SK-N-SH treated with all-trans-retinoic acid at 6 μM for 48 hours (cell line): ENCODE data around the gene ADGRG1.

Experiments used
- ARNTL ChIP-seq: fragments of 450-650 bp; formaldehyde crosslinking; IDR thresholded peaks from 2 replicates; pipeline ENCODE4 v1.5.0; 2020; ENCODE audit warnings: low read depth, mild to moderate bottlenecking, moderate library complexity, borderline replicate concordance
- BACH2 ChIP-seq: fragments of 250-450 bp; sonication (Bioruptor Pico); IDR thresholded peaks from 2 replicates; pipeline ENCODE4 v1.9.0; 2021; ENCODE audit warnings: mild to moderate bottlenecking, borderline replicate concordance
- GLIS3 ChIP-seq: fragments of 250-450 bp; sonication (Bioruptor Pico); IDR thresholded peaks from 2 replicates; pipeline ENCODE4 v1.5.0; 2020; ENCODE audit warnings: mild to moderate bottlenecking, moderate library complexity
- PPARA ChIP-seq: fragments of 250-450 bp; sonication (Bioruptor Pico); IDR thresholded peaks from 2 replicates; pipeline ENCODE4 v1.5.0; 2020; ENCODE audit warnings: mild to moderate bottlenecking, borderline replicate concordance
- ZC3H10 ChIP-seq: fragments of 250-450 bp; sonication (Bioruptor Pico); IDR thresholded peaks from 2 replicates; pipeline ENCODE4 v1.5.1; 2021; ENCODE audit warnings: mild to moderate bottlenecking, moderate library complexity
- ZFP3 ChIP-seq: fragments of 250-450 bp; sonication (Bioruptor Pico); IDR thresholded peaks from 2 replicates; pipeline ENCODE4 v1.5.0; 2020; ENCODE audit warnings: mild to moderate bottlenecking, moderate library complexity
- ZFP30 ChIP-seq: fragments of 450-650 bp; formaldehyde crosslinking; IDR thresholded peaks from 2 replicates; pipeline ENCODE4 v1.5.0; 2022; ENCODE audit warnings: mild to moderate bottlenecking, moderate library complexity
- ZNF565 ChIP-seq: fragments of 450-650 bp; formaldehyde crosslinking; conservative IDR thresholded peaks from 2 replicates; pipeline ENCODE4 v1.5.0; 2020; ENCODE audit warnings: low read depth, mild to moderate bottlenecking, moderate library complexity
- ZNF70 ChIP-seq: fragments of 450-650 bp; formaldehyde crosslinking; IDR thresholded peaks from 2 replicates; pipeline ENCODE4 v1.5.0; 2020; ENCODE audit warnings: mild to moderate bottlenecking, moderate library complexity
- TF ChIP-seq, protein P1 (sequence below): fragments of 250-450 bp; sonication (Bioruptor Pico); IDR thresholded peaks from 2 replicates; pipeline ENCODE4 v1.8.0; 2021; ENCODE audit warnings: low read depth, mild to moderate bottlenecking, moderate library complexity, borderline replicate concordance
- TF ChIP-seq, protein P2 (sequence below): fragments of 250-450 bp; sonication (Bioruptor Pico); IDR thresholded peaks from 2 replicates; pipeline ENCODE4 v1.8.0; 2020; ENCODE audit warnings: mild to moderate bottlenecking, moderate library complexity, borderline replicate concordance
- TF ChIP-seq, protein P3 (sequence below): fragments of 250-450 bp; sonication (Bioruptor Pico); IDR thresholded peaks from 2 replicates; pipeline ENCODE4 v1.5.1; 2021; ENCODE audit warnings: mild to moderate bottlenecking, moderate library complexity

DNA sequence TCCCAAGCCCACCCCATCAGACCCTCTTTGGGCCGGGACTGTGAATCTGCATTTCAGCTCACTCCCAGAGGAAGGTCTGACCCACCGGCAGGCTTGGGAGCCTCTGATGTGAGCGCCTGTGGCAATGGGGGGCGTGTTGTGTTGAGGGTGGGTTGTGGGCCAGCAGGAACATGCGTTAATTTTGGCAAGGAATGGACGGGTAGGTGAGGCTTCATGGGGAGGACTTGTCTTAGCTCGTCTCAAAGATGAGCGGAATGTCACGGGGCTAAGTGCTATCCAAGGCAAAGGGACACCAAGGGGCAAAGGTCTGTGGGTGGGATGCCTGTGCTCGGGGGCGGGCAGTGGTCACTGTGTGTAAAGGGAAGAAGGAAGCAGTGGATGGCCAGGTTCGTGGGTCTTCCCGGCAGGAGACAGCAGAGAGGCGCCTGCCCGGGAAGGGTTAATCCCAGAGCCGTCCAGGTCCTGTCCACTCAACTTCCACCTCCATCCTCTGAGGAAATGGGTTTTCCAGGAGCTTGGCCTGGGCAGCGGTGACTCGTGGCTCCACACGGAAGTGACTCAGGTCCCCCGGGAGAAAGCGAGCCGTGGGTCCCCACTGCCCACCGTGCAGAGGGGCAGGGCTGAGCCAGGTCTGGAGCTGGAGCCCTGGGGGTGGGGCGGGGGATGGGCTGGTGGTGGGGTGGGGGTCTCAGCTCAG lies 17.4 kb downstream of the ADGRG1 start:
- TF ChIP-seq, protein P1, sequence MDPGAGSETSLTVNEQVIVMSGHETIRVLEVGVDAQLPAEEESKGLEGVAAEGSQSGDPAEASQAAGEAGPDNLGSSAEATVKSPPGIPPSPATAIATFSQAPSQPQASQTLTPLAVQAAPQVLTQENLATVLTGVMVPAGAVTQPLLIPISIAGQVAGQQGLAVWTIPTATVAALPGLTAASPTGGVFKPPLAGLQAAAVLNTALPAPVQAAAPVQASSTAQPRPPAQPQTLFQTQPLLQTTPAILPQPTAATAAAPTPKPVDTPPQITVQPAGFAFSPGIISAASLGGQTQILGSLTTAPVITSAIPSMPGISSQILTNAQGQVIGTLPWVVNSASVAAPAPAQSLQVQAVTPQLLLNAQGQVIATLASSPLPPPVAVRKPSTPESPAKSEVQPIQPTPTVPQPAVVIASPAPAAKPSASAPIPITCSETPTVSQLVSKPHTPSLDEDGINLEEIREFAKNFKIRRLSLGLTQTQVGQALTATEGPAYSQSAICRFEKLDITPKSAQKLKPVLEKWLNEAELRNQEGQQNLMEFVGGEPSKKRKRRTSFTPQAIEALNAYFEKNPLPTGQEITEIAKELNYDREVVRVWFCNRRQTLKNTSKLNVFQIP = no peak
- TF ChIP-seq GLIS3 (CRISPR knock-in tag) (no peak), ZFP30 (CRISPR knock-in tag) (no peak), ZNF70 (CRISPR knock-in tag) (no peak), ZFP3 (no peak), ARNTL (CRISPR knock-in tag) (no peak), ZC3H10 (no peak), PPARA (CRISPR knock-in tag) (no peak), BACH2 (CRISPR knock-in tag) (no peak), ZNF565 (no peak)
- TF ChIP-seq, protein P2, sequence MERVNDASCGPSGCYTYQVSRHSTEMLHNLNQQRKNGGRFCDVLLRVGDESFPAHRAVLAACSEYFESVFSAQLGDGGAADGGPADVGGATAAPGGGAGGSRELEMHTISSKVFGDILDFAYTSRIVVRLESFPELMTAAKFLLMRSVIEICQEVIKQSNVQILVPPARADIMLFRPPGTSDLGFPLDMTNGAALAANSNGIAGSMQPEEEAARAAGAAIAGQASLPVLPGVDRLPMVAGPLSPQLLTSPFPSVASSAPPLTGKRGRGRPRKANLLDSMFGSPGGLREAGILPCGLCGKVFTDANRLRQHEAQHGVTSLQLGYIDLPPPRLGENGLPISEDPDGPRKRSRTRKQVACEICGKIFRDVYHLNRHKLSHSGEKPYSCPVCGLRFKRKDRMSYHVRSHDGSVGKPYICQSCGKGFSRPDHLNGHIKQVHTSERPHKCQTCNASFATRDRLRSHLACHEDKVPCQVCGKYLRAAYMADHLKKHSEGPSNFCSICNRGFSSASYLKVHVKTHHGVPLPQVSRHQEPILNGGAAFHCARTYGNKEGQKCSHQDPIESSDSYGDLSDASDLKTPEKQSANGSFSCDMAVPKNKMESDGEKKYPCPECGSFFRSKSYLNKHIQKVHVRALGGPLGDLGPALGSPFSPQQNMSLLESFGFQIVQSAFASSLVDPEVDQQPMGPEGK (CRISPR knock-in tag) = no peak
- TF ChIP-seq, protein P3, sequence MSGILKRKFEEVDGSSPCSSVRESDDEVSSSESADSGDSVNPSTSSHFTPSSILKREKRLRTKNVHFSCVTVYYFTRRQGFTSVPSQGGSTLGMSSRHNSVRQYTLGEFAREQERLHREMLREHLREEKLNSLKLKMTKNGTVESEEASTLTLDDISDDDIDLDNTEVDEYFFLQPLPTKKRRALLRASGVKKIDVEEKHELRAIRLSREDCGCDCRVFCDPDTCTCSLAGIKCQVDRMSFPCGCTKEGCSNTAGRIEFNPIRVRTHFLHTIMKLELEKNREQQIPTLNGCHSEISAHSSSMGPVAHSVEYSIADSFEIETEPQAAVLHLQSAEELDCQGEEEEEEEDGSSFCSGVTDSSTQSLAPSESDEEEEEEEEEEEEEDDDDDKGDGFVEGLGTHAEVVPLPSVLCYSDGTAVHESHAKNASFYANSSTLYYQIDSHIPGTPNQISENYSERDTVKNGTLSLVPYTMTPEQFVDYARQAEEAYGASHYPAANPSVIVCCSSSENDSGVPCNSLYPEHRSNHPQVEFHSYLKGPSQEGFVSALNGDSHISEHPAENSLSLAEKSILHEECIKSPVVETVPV = no peak
